H9 (cell line): ENCODE measurements around the gene ANKRD62. TPM values are rescaled to one million over a fixed set of nuclear protein-coding genes. Genes with fewer than 3 reads are reported as not detected.

Experiments
- DNase-seq: peaks from one replicate; pipeline ENCODE4 v3.0.0-alpha.2; 2017
- H2AFZ ChIP-seq: one replicate; pipeline ENCODE4 v1.6.1; 2013; ENCODE audit warnings: mild to moderate bottlenecking, low read length, control low read depth, moderate library complexity
- H2AK5ac ChIP-seq: 2 replicates; pipeline ENCODE4 v1.6.1; 2013; ENCODE audit warnings: low read length, control low read depth, mixed read lengths; ENCODE audit not compliant: insufficient read length
- H2BK120ac ChIP-seq: one replicate; pipeline ENCODE4 v1.6.1; 2013; ENCODE audit warnings: low read depth, mild to moderate bottlenecking, low read length, control low read depth, inconsistent platforms; ENCODE audit not compliant: poor library complexity, severe bottlenecking
- H2BK12ac ChIP-seq: 2 replicates; pipeline ENCODE4 v1.6.1; 2013; ENCODE audit warnings: low read length, control low read depth, mixed read lengths, low read depth; ENCODE audit not compliant: insufficient read length
- H2BK15ac ChIP-seq: 2 replicates; pipeline ENCODE4 v1.6.1; 2013; ENCODE audit warnings: low read depth, low read length, control low read depth
- H2BK20ac ChIP-seq: one replicate; pipeline ENCODE4 v1.6.1; 2013; ENCODE audit warnings: low read depth, mild to moderate bottlenecking, low read length, control low read depth, inconsistent platforms; ENCODE audit not compliant: poor library complexity, severe bottlenecking
- H2BK5ac ChIP-seq: 2 replicates; pipeline ENCODE4 v1.6.1; 2013; ENCODE audit warnings: low read length, control low read depth, mixed read lengths; ENCODE audit not compliant: insufficient read length
- H3K14ac ChIP-seq: 2 replicates; pipeline ENCODE4 v1.6.1; 2013; ENCODE audit warnings: low read length, control low read depth; ENCODE audit not compliant: insufficient read depth
- H3K18ac ChIP-seq: 2 replicates; pipeline ENCODE4 v1.6.1; 2013; ENCODE audit warnings: low read depth, mild to moderate bottlenecking, mixed read lengths, low read length, control low read depth; ENCODE audit not compliant: insufficient read length
- H3K23ac ChIP-seq: 2 replicates; pipeline ENCODE4 v1.6.1; 2013; ENCODE audit warnings: low read length, control low read depth, mixed read lengths, low read depth; ENCODE audit not compliant: insufficient read length
- H3K23me2 ChIP-seq: 2 replicates; pipeline ENCODE4 v1.6.1; 2013; ENCODE audit warnings: low read depth, mild to moderate bottlenecking, mixed read lengths, low read length, control low read depth; ENCODE audit not compliant: insufficient read length, poor library complexity, severe bottlenecking
- H3K27ac ChIP-seq: 2 replicates; pipeline ENCODE4 v1.5.1; 2013; ENCODE audit warnings: low read length, control low read depth, mixed read lengths, low read depth; ENCODE audit not compliant: insufficient read length
- H3K27me3 ChIP-seq: 2 replicates; pipeline ENCODE4 v1.6.1; 2013; ENCODE audit warnings: low read length, control low read depth, inconsistent platforms; ENCODE audit not compliant: insufficient read depth
- H3K4ac ChIP-seq: 2 replicates; pipeline ENCODE4 v1.6.1; 2013; ENCODE audit warnings: low read depth, mild to moderate bottlenecking, control low read depth, inconsistent platforms, low read length, moderate library complexity
- H3K4me1 ChIP-seq: 2 replicates; pipeline ENCODE4 v1.6.1; 2013; ENCODE audit warnings: low read length, control low read depth, inconsistent platforms; ENCODE audit not compliant: insufficient read depth
- H3K4me2 ChIP-seq: 2 replicates; pipeline ENCODE4 v1.6.1; 2013; ENCODE audit warnings: low read length, control low read depth, mixed read lengths; ENCODE audit not compliant: insufficient read length, insufficient read depth
- H3K56ac ChIP-seq: 2 replicates; pipeline ENCODE4 v1.6.1; 2013; ENCODE audit warnings: low read depth, mild to moderate bottlenecking, mixed read lengths, low read length, control low read depth; ENCODE audit not compliant: insufficient read length
- H3K79me1 ChIP-seq: 2 replicates; pipeline ENCODE4 v1.6.1; 2013; ENCODE audit warnings: low read depth, mild to moderate bottlenecking, moderate library complexity, low read length, control low read depth, inconsistent platforms; ENCODE audit not compliant: insufficient read depth, poor library complexity, severe bottlenecking
- H3K79me2 ChIP-seq: 2 replicates; pipeline ENCODE4 v1.6.1; 2013; ENCODE audit warnings: low read length, control low read depth, inconsistent platforms; ENCODE audit not compliant: insufficient read depth
- H3K9ac ChIP-seq: 2 replicates; pipeline ENCODE4 v1.6.1; 2013; ENCODE audit warnings: low read length, control low read depth, mixed read lengths; ENCODE audit not compliant: insufficient read length; ENCODE audit errors: extremely low read depth
- H3K9me3 ChIP-seq: one replicate; pipeline ENCODE4 v1.6.1; 2013; ENCODE audit warnings: low read depth, low read length, inconsistent platforms; ENCODE audit not compliant: control insufficient read depth
- H3T11ph ChIP-seq: one replicate; pipeline ENCODE4 v1.6.1; 2013; ENCODE audit warnings: mild to moderate bottlenecking, low read length, control low read depth, inconsistent platforms
- H4K20me1 ChIP-seq: one replicate; pipeline ENCODE4 v1.6.1; 2013; ENCODE audit not compliant: control insufficient read depth, insufficient read length, insufficient read depth
- H4K5ac ChIP-seq: 2 replicates; pipeline ENCODE4 v1.6.1; 2013; ENCODE audit warnings: low read depth, mild to moderate bottlenecking, mixed read lengths, low read length, control low read depth; ENCODE audit not compliant: insufficient read length
- H4K8ac ChIP-seq: replicated peaks from 2 replicates; pipeline ENCODE4 v1.6.1; 2013; ENCODE audit warnings: low read length, control low read depth, mixed read lengths, low read depth; ENCODE audit not compliant: insufficient read length
- H4K91ac ChIP-seq: 2 replicates; pipeline ENCODE4 v1.6.1; 2013; ENCODE audit warnings: low read depth, mild to moderate bottlenecking, moderate library complexity, mixed read lengths, low read length, control low read depth; ENCODE audit not compliant: insufficient read length
- H3K27ac Mint-ChIP-seq, 3 experiments: 2 replicates in 2 of 3; 3 replicates in 1 of 3; pipeline ENCODE4 v1.8.0; 2020 to 2021; ENCODE audit warnings: mixed read lengths in 3 of 3, mild to moderate bottlenecking in 1 of 3, moderate library complexity in 1 of 3
- H3K27me3 Mint-ChIP-seq: 2 replicates; pipeline ENCODE4 v1.8.0; 2021; ENCODE audit warnings: low read depth, mild to moderate bottlenecking, moderate library complexity, mixed read lengths
- H3K36me3 Mint-ChIP-seq, 3 experiments: 2 replicates in 2 of 3; 3 replicates in 1 of 3; pipeline ENCODE4 v1.8.0; 2020 to 2021; ENCODE audit warnings: low read depth in 3 of 3, mixed read lengths in 3 of 3; ENCODE audit not compliant: insufficient read depth in 1 of 3
- H3K4me1 Mint-ChIP-seq, 2 experiments: 2 replicates each; pipeline ENCODE4 v1.8.0; 2020; ENCODE audit warnings: mixed read lengths in 2 of 2
- H3K4me3 Mint-ChIP-seq, 2 experiments: 2 replicates in 1 of 2; 3 replicates in 1 of 2; pipeline ENCODE4 v1.8.0; 2020 to 2021; ENCODE audit warnings: mild to moderate bottlenecking in 2 of 2, mixed read lengths in 2 of 2, moderate library complexity in 1 of 2
- H3K9me3 Mint-ChIP-seq, 2 experiments: 2 replicates in 1 of 2; 3 replicates in 1 of 2; pipeline ENCODE4 v1.8.0; 2020; ENCODE audit warnings: mild to moderate bottlenecking in 2 of 2, mixed read lengths in 2 of 2, moderate library complexity in 1 of 2
- WGBS: extraction: QIAGEN DNeasy Blood & Tissue Kit; methylation state at CpG from one replicate; pipeline ENCODE4 v1.1.7; 2013; ENCODE audit warnings: missing lambda C conversion rate, low lambda C conversion rate, mixed read lengths; ENCODE audit not compliant: insufficient read length; ENCODE audit errors: extremely low coverage; 5-methylcytosine and 5-hydroxymethylcytosine counted together
- total RNA-seq: library from RNA; stranded (reverse); gene quantifications from 2 replicates; pipeline ENCODE4 v1.2.1, GENCODE V29; 2021
- TF ChIP-seq, protein P1 (sequence below): fragments of 200-600 bp; sonication (generic); conservative IDR thresholded peaks from 3 replicates; pipeline ENCODE4 v1.8.0; 2021; ENCODE audit warnings: antibody characterized with exemption, mild to moderate bottlenecking

The ANKRD62 gene
- total RNA-seq, 1 experiment from 2014 or later = not detected

DNA sequence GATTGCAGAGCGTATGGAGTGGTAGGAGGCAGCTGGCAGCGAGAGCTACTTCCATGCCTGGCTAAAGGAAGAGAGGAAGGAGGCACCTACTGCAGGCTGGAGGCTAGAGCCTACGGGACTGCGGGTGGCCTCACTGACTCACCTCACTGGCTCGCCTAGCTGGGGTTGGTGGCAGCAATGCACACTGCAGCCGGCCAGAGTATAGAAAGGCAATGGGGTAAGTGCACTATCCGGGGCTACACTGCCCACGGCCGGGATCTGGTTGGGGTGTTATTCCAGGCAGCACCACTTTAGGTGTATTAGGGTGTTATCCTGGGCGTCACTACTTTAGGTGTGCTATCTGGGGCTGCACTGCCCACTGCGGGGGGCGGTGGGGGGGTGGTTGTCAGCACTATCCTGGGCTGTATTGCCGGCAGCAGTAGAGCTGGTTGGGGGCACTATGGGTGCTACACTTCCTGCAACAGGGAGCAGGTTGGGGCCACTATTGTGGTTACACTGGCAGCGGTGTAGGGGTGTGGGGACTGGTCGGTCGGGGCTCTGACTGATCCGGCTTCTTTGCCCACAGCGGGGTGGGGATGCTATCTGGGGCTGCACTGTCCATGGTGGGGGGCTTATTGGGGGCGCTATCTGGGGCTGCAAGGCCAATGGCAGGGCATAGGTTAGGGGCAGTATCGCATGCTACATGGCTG, 33.3 kb upstream of the ANKRD62 start:
- Histone ChIP-seq H4K91ac (no peak overlapping the region), H3K79me1 (no peaks in the 10 kb centered on the region), H2BK5ac (no peak overlapping the region), H2AFZ (no peak overlapping the region), H3K56ac (no peak overlapping the region), H3T11ph (no peak overlapping the region), H2BK120ac (no peak overlapping the region), H3K14ac (no peak overlapping the region), H3K4me2 (no peak overlapping the region), H3K4me1 (no peaks in the 10 kb centered on the region), H3K79me2 (no peaks in the 10 kb centered on the region), H3K9me3 (no peaks in the 10 kb centered on the region), H3K23ac (no peak overlapping the region), H2BK20ac (no peak overlapping the region), H3K27ac (no peak overlapping the region), H3K4ac (no peak overlapping the region), H2BK15ac (no peak overlapping the region), H4K20me1 (no peaks in the 10 kb centered on the region), H3K27me3 (no peaks in the 10 kb centered on the region), H4K5ac (no peak overlapping the region), H4K8ac (no peak overlapping the region), H2BK12ac (no peak overlapping the region), H3K18ac (no peak overlapping the region), H2AK5ac (no peak overlapping the region), H3K9ac (no peak overlapping the region), H3K23me2 (no peaks in the 10 kb centered on the region)
- Mint-ChIP-seq H3K27me3 (no peaks in the 10 kb centered on the region; the same call in 1 of the 2 replicates), H3K36me3 (no peaks in the 10 kb centered on the region), H3K9me3 (no peaks in the 10 kb centered on the region; a peak in 2 of 5 replicates), H3K27ac (no peak overlapping the region), H3K4me1 (no peaks in the 10 kb centered on the region), H3K4me3 (no peak overlapping the region)
- no peak for DNase-seq
- no CpG with 5 or more reads among the region's 20 CpGs for whole genome bisulfite sequencing
- TF ChIP-seq, protein P1, sequence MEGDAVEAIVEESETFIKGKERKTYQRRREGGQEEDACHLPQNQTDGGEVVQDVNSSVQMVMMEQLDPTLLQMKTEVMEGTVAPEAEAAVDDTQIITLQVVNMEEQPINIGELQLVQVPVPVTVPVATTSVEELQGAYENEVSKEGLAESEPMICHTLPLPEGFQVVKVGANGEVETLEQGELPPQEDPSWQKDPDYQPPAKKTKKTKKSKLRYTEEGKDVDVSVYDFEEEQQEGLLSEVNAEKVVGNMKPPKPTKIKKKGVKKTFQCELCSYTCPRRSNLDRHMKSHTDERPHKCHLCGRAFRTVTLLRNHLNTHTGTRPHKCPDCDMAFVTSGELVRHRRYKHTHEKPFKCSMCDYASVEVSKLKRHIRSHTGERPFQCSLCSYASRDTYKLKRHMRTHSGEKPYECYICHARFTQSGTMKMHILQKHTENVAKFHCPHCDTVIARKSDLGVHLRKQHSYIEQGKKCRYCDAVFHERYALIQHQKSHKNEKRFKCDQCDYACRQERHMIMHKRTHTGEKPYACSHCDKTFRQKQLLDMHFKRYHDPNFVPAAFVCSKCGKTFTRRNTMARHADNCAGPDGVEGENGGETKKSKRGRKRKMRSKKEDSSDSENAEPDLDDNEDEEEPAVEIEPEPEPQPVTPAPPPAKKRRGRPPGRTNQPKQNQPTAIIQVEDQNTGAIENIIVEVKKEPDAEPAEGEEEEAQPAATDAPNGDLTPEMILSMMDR = no peak
